ENCODE results near the gene PTCRA. TPM values are rescaled to one million over a fixed set of nuclear protein-coding genes. Genes with fewer than 3 reads are reported as not detected.
"Not testable (repeated sequence)": the region's sequence is repeated elsewhere in the genome, so short reads cannot be mapped to it uniquely, and the experiment has no call there.

Gene PTCRA
- 0.37 TPM for total RNA-seq

DNA sequence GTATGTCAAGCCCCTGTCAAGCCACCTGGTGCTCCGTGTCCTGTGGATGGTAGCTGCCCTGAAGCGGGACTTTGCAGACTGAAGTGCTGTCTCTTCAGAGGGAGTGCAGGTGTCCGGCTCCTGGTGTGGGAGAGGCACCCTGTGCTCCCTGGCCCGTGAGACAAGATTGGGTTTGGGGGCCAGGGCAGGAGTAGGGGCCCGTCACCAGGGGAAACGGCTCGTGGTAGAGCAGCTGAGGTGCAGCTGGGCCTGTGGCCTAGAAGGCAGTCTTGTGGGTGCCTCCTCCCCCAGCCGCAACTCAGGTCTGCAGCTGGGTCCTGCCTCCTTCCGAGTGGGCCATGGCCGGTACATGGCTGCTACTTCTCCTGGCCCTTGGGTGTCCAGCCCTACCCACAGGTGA lies at the start of gene PTCRA:
PTCRA (plus strand) TSS at position 322 of the 400 bp plus-strand sequence; CDS start at position 339, 17 bp downstream.
- no peak for DNase-seq (ENCODE audit: low spot score)

DNA sequence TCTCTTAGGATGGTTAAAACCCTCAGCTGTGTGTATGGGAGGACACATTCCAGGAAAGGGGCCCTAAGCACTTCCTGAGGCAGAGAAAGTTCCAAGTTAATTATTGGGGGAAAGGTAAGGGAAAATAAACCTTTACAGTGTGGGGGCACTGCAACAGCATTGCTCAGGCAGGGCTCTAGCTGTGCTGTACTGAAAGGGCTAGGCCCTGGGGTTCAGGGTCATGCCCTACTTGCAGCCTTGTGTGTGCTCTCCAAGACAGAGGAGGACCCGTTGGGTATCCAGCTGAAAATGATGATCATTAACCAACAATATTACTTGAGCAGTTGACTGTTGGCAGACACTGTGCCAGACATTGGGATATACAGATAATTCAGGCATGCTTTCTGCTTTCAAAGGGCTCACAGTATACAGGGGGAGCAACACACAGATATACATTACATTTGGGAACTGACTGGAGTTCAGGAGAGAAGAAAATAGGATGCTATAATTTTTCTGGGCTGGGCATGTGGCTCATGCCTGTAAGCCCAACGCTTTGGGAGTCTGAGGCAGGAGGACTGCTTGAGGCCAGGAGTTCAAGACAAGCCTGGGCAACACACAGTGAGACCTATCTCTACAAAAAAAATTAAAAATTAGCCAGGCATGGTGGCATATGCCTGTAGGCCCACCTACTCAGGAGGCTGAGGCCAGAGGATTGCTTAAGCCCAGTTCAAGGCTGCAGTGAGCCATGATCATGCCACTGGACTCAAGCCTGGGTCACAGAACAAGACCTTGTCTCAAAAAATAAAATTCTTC lies 45.5 kb upstream of the PTCRA start:
- no peak for DNase-seq (ENCODE audit: low spot score)

DNA sequence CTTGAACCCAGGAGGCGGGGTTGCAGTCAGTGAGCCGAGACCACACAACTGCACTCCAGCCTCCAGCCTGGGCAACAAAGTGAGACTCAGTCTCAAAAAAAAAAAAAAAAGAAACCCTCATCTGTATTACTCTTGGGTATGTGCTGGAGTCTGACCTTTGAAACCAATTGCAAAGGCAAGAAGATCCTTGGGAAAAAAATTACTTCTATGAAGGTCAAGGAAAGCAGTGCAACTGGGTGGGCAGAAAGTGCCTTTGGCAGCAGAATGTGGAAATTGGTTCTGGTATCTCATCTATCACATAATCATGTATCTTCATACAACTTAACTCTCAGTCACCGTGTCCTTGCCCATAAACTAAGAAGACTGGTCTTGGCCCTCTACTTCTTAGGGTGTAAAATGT lies 44.1 kb upstream of the PTCRA start:
- DNase-seq (ENCODE audit: low spot score), result no peak

- no peak for DNase-seq (ENCODE audit: low spot score)
These were observed 42.5 kb upstream of the PTCRA start for GRCh38 chr6:42873313-42873712.

DNA sequence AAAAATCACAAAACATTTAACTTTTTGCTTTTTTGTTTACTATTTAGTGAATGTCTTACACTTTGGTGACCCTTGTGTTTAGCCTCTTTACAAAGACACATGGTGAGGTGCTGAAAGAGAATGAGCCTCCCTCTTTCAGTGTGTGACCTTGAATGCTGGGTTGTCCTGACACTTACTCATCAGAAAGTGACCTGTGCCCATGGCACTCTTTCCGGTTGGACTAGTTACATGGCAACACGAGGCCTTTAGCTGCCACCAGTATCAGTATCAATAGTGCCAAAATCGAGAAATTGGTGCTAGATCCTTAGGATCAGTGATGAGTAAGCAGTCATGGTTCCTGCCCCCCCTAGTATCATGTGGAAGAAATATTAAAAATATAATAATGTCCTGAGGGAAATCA lies 38.2 kb upstream of the PTCRA start:
- DNase-seq (ENCODE audit: low spot score), result no peak

- peak; percentile 87 for DNase-seq (ENCODE audit: low spot score)
These were observed 36.2 kb upstream of the PTCRA start, which contains the start of gene RPL7L1 for GRCh38 chr6:42879372-42880239. RPL7L1 (plus strand) TSS chr6:42879616; CDS start chr6:42879911, 295 bp downstream.

GRCh38 chr6:42880240-42880817 lies 35.5 kb upstream of the PTCRA start:
- not testable (repeated sequence) for DNase-seq (ENCODE audit: low spot score)

- DNase-seq (ENCODE audit: low spot score), result not testable (repeated sequence)
These were observed 35.0 kb upstream of the PTCRA start for GRCh38 chr6:42880871-42881270.

DNA sequence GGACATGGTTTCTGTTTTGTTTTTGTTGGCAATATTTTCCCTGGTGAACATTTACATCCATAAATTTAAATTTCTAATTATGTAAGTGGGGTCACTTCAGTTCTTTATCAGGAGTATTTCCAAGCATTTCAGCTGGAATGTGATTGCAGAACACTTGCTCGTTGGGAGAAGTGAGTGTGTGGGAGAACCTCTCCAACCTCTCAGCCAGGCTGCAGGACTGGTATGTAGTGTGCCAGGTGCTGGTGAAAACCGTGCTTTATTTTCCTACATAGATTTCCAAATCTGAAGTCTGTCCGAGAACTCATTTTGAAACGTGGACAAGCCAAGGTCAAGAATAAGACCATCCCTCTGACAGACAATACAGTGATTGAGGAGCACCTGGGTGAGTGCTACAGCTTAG lies 30.2 kb upstream of the PTCRA start:
- DNase-seq (ENCODE audit: low spot score), result no peak

GRCh38 chr6:42888201-42888600 lies 27.7 kb upstream of the PTCRA start:
- DNase-seq (ENCODE audit: low spot score), result not testable (repeated sequence)

DNA sequence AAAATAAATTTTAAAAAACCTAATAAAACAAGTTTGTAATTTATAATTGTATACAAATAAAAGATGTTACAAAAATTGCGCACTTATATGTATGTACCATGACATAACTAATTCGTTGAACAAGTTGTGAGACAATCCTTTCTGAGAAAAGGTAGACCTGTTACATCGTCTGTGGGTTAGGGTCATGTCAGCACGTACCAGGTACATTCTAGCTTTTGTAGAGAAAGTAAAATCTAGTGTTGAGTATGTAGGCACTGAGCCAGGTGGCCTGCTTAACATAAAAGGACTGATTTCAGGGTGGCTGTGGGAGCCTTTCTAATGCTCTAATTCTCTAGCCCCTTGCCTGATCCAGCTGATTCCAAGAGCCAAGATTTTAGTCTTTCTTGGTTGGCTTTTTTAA lies 26.0 kb upstream of the PTCRA start:
- DNase-seq (ENCODE audit: low spot score), result no peak

GRCh38 chr6:42890311-42891198 lies 25.3 kb upstream of the PTCRA start:
- peak; percentile 94 for DNase-seq (ENCODE audit: low spot score)

DNA sequence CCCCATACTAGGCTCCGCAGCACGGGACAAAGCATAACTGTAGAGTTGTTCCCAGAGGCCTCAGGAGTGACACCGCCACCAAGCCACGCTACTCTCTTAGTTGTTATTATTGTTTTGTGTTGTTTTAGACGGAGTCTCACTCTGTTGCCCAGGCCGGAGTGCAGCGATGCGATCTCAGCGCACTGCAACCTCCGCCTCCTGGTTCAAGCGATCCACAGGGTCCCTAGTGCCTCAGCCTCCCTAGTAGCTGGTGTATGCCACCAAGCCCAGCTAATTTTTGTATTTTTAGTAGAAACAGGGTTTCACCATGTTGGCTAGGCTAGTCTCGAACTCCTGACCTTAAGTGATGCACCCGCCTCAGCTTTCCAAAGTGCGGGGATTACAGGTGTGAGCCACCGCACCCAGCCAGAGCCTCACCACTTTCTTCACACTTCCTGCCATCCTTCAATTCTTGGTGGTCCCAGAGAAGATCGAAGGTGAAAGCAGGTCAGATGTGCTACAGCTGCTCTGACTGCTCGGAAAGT lies 24.6 kb upstream of the PTCRA start:
- DNase-seq (ENCODE audit: low spot score), result no peak

DNA sequence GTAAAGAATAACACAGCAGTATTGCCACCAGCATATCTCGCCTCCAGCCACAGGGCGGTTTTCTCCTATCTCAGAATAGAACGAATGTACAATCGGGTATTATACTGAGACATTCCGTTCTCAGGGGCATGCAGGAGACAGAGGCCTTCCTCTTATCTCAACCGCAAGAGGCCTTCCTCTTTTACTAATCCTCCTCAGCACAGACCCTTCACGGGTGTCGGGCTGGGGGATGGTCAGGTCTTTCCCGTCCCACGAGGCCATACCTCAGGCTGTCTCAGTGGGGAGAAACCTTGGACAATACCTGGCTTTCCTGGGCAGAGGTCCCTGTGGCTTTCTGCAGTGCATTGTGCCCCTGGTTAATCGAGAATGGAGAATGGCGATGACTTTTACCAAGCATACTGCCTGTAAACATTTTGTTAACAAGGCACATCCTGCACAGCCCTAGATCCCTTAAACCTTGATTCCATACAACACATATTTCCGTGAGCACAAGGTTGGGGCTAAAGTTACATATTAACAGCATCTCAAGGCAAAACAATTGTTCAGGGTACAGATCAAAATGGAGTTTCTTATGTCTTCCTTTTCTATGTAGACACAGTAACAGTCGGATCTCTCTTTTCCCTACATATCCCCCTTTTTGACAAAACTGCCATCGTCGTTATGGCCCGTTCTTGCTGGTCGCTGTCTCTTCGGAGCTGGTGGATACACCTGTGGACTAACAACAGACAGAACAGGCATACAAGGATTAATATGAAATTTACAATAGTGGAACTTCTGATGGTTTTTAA lies 21.6 kb upstream of the PTCRA start:
- DNase-seq (ENCODE audit: low spot score), result not testable (repeated sequence)

DNA sequence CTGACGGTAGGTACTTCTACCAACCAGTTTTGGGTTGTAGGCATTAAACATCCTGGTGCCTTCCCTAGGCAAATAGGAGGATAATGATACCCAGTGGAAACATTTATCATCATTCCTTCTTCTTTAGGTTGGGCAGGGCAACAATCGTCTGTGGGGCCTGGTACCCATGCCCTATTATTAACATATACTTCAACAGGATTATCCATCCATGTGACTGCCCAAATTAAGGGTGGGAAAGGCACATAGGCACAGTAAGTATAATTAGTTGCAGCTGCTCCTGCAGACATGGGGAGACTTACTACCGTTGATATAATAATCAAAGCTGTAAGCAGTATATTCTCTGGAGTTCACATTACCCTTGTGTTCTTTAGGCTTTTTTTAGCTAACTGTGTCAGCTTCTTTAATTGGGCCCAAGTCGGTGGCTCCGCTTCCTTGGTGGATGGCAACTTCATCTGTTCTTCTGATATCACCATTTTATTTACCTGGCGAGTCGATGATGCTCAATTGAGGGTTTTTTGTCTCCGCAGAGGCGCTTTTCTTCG lies 19.6 kb upstream of the PTCRA start:
- no peak for DNase-seq (ENCODE audit: low spot score)

DNA sequence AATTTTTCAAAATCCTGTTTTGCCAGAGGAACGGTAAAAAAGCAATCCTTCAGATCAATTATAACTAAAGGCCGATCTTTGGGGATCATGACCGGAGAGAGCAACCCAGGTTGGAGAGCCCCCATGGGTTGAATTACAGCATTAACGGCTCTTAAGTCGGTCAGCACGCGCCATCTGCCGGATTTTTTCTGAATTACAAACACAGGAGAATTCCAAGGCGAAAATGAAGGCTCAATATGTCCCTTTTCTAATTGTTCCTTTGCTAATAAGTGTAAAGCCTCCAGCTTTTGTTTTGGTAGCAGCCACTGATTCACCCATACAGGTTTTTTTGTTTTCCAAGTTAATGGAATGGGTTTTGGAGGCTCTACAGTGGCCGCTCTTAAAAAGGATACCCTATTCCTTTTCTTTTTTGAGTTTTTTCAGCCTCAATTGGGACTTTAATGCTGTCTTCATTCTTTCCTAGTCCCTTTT lies 16.9 kb upstream of the PTCRA start:
- peak; percentile 82 for DNase-seq (ENCODE audit: low spot score)

- no peak for DNase-seq (ENCODE audit: low spot score)
These were observed 16.0 kb upstream of the PTCRA start for GRCh38 chr6:42899871-42900270.

GRCh38 chr6:42901538-42901957 lies 14.3 kb upstream of the PTCRA start:
- peak; percentile 87 for DNase-seq (ENCODE audit: low spot score)

DNA sequence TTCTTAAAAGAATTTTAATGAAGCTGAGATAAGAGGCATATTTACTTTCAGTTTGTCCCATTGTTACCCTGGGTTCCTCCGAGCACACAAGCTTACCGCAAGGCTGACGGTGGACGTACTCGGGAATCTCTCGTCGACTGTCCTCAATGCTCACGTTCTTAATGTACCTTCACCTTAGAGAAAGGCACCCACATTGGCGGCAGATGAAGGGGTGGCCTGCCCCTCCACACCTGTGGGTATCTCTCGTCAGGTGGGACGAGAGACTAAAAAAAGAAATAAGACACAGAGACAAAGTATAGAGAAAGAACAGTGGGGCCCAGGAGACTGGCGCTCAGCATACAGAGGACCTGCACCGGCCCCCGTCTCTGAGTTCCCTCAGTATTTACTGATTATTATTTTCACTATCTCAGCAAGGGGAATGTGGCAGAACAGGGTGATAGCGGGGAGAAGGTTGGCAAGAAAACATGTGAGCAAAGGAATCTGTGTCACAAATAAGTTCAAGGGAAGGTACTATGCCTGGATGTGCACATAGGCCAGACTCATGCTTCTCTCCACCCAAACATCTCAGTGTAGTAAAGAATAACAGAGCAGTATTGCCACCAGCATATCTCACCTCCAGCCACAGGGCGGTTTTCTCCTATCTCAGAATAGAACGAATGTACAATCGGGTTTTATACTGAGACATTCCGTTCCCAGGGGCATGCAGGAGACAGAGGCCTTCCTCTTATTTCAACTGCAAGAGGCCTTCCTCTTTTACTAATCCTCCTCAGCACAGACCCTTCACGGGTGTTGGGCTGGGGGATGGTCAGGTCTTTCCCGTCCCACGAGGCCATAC lies 13.2 kb upstream of the PTCRA start:
- not testable (repeated sequence) for DNase-seq (ENCODE audit: low spot score)

All from mucosa of gallbladder (tissue), 1 donor.